ENCODE results near the gene POLE.

- TF ChIP-seq, protein P1, sequence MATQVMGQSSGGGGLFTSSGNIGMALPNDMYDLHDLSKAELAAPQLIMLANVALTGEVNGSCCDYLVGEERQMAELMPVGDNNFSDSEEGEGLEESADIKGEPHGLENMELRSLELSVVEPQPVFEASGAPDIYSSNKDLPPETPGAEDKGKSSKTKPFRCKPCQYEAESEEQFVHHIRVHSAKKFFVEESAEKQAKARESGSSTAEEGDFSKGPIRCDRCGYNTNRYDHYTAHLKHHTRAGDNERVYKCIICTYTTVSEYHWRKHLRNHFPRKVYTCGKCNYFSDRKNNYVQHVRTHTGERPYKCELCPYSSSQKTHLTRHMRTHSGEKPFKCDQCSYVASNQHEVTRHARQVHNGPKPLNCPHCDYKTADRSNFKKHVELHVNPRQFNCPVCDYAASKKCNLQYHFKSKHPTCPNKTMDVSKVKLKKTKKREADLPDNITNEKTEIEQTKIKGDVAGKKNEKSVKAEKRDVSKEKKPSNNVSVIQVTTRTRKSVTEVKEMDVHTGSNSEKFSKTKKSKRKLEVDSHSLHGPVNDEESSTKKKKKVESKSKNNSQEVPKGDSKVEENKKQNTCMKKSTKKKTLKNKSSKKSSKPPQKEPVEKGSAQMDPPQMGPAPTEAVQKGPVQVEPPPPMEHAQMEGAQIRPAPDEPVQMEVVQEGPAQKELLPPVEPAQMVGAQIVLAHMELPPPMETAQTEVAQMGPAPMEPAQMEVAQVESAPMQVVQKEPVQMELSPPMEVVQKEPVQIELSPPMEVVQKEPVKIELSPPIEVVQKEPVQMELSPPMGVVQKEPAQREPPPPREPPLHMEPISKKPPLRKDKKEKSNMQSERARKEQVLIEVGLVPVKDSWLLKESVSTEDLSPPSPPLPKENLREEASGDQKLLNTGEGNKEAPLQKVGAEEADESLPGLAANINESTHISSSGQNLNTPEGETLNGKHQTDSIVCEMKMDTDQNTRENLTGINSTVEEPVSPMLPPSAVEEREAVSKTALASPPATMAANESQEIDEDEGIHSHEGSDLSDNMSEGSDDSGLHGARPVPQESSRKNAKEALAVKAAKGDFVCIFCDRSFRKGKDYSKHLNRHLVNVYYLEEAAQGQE (IDR thresholded peaks at IDR 0.05; ENCODE audit: low read depth): no peak
- TF ChIP-seq RAD21 (IDR thresholded peaks at IDR 0.05; ENCODE audit: low read depth): no peak
- TF ChIP-seq, protein P2, sequence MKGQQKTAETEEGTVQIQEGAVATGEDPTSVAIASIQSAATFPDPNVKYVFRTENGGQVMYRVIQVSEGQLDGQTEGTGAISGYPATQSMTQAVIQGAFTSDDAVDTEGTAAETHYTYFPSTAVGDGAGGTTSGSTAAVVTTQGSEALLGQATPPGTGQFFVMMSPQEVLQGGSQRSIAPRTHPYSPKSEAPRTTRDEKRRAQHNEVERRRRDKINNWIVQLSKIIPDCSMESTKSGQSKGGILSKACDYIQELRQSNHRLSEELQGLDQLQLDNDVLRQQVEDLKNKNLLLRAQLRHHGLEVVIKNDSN (IDR thresholded peaks at IDR 0.05): no peak
- TF ChIP-seq TAF1 (IDR thresholded peaks at IDR 0.05; ENCODE audit: low read depth): no peak
- TF ChIP-seq EP300 (IDR thresholded peaks at IDR 0.05; ENCODE audit: borderline replicate concordance): no peak
- TF ChIP-seq YY1 (IDR thresholded peaks at IDR 0.05; ENCODE audit: low read depth): no peak
- TF ChIP-seq MAX (IDR thresholded peaks at IDR 0.05): no peak
Observed at GRCh38 chr12:132588821-132589669, 98.1 kb downstream of the POLE start.

Measured in Ishikawa (cell line).